ENCODE measurements around the gene NLRC5. TPM values are rescaled to one million over a fixed set of nuclear protein-coding genes. Genes with fewer than 3 reads are reported as not detected.
"Not testable (repeated sequence)": the region's sequence is repeated elsewhere in the genome, so short reads cannot be mapped to it uniquely, and the experiment has no call there.

The NLRC5 gene
- total RNA-seq, 1 donor from 2014 or later, result 29.9 TPM

DNA sequence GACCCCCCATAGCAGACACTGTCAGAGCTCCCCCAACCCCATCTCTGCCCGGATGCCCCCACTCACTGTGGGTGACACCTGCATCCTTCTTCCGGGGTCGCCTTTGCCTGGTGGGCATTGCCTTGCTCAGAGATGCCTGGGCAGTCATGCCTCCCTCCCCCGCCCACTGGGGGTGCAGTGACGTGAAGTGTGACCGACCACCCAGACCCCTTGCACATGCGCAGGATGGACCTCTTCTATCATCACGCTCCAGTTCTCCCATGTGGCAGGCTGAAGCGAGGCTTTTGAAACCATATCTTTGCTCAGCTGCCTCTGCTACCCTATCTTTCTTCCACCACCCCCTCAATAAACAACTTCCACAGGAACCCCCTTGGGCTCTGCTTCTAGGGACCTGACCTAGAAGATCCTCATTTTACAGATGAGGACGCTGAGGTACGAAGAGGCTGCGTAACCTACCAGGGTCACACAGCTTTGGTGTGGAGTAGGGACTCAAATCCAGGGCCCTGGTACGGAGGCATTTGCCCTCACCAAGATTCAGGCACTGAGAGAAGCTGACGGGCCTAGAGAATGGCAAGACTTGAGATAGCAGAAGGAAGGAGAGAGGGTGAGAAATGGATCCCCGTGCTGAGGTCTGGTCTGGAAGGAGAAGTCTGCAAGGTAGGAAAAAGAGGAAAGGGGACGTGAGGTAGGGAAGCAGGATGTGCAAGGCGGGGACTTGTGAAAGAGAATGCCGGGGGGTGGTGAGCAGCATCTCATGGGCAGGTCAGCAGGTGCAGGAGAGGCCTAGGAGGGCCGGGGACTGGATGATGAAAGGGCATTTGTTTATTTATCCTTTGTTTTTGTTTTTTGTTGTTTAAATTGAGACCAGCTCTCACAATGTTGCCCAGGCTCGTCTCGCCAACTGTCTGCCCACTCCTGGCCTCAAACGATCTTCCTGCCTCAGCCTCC lies 14.4 kb downstream of the NLRC5 start:
- H3K4me1 ChIP-seq (ENCODE audit: insufficient read depth, low read length), result peaks cover 19% of the 10 kb centered on the region
- no peaks in the 10 kb centered on the region for H3K36me3 ChIP-seq (ENCODE audit: insufficient read depth, low read length)
- TF ChIP-seq EZH2 (IDR thresholded peaks at IDR 0.05; ENCODE audit: insufficient read depth, low read length), result no peak
- TF ChIP-seq, protein P1, sequence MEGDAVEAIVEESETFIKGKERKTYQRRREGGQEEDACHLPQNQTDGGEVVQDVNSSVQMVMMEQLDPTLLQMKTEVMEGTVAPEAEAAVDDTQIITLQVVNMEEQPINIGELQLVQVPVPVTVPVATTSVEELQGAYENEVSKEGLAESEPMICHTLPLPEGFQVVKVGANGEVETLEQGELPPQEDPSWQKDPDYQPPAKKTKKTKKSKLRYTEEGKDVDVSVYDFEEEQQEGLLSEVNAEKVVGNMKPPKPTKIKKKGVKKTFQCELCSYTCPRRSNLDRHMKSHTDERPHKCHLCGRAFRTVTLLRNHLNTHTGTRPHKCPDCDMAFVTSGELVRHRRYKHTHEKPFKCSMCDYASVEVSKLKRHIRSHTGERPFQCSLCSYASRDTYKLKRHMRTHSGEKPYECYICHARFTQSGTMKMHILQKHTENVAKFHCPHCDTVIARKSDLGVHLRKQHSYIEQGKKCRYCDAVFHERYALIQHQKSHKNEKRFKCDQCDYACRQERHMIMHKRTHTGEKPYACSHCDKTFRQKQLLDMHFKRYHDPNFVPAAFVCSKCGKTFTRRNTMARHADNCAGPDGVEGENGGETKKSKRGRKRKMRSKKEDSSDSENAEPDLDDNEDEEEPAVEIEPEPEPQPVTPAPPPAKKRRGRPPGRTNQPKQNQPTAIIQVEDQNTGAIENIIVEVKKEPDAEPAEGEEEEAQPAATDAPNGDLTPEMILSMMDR (IDR thresholded peaks at IDR 0.05; ENCODE audit: insufficient read depth, low read depth, low read length), result no peak
- H3K27ac ChIP-seq (ENCODE audit: low read depth, low read length), result no peak overlapping the region
- H3K9me3 ChIP-seq (ENCODE audit: insufficient read depth, low read depth, low read length), result no peaks in the 10 kb centered on the region
- H4K20me1 ChIP-seq (ENCODE audit: insufficient read depth, low read length), result no peaks in the 10 kb centered on the region
- Mint-ChIP-seq H3K4me1 (ENCODE audit: low read depth, unreplicated experiment) (peaks cover 8% of the 10 kb centered on the region), H3K36me3 (ENCODE audit: low read depth, unreplicated experiment) (peaks cover 7% of the 10 kb centered on the region), H3K27ac (ENCODE audit: unreplicated experiment) (no peak overlapping the region), H3K27me3 (ENCODE audit: low read depth, unreplicated experiment) (no peaks in the 10 kb centered on the region), H3K9me3 (ENCODE audit: unreplicated experiment) (no peaks in the 10 kb centered on the region), H3K4me3 (ENCODE audit: unreplicated experiment) (no peak overlapping the region)
- no peak overlapping the region for H3K4me3 ChIP-seq (ENCODE audit: insufficient read depth, low read depth, low read length)
- H3K9ac ChIP-seq (ENCODE audit: low read length), result no peak overlapping the region
- no peak overlapping the region for H2AFZ ChIP-seq (ENCODE audit: low read depth, low read length)
- FAIRE-seq (no peak), DNase-seq (ENCODE audit: low read depth) (no peak)
- H3K27me3 ChIP-seq (ENCODE audit: insufficient read depth, low read length), result no peaks in the 10 kb centered on the region
- H3K4me2 ChIP-seq (ENCODE audit: low read length), result no peak overlapping the region
- peaks cover 15% of the 10 kb centered on the region for H3K79me2 ChIP-seq (ENCODE audit: insufficient read depth, low read length)

DNA sequence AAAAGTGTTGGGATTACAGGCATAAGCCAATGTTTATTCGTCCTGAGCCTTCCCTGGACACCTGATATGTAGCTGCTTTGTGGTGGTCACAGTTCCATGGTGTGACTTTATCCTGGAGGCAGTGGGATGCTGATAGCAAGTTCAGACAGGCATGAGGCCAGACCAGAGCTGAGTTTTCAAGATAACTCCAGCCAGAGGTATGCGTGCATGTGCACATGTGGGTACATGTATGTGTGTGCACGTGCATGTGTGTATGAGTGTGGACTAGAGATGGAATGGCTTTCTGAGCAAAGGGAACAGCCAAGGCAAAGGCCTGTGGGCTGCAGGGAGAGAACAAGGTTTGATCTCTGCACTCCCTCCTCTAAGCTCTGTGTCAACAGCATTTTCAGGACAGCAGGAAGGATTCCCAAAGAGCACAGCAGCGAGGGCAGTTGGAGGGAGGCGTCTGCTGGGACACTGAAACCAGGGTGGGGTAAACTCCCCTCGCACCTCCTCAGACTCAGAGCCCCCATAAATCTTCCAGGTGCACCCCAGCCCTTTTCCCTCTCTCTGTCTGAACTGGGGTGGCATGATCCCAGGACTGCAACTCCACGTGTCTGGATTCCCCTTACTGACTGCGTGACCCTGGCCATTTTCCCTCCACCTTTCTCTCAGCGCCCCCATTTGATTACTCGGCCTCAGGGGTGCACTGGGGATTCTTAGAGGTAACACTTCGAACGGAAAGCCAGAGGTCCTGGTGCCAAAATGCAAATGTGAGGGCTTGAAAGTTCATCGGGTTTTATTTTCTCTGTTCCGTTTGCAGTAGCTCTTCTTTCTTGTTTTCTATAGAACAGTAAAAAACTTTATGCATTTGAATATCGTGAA lies 15.3 kb downstream of the NLRC5 start:
- Histone ChIP-seq H3K27me3 (ENCODE audit: insufficient read depth, low read length) (no peaks in the 10 kb centered on the region), H3K9ac (ENCODE audit: low read length) (no peak overlapping the region), H4K20me1 (ENCODE audit: insufficient read depth, low read length) (no peaks in the 10 kb centered on the region), H3K27ac (ENCODE audit: low read depth, low read length) (no peak overlapping the region), H2AFZ (ENCODE audit: low read depth, low read length) (no peak overlapping the region), H3K4me3 (ENCODE audit: insufficient read depth, low read depth, low read length) (no peak overlapping the region), H3K79me2 (ENCODE audit: insufficient read depth, low read length) (peaks cover 12% of the 10 kb centered on the region), H3K36me3 (ENCODE audit: insufficient read depth, low read length) (no peaks in the 10 kb centered on the region), H3K9me3 (ENCODE audit: insufficient read depth, low read depth, low read length) (no peaks in the 10 kb centered on the region), H3K4me1 (ENCODE audit: insufficient read depth, low read length) (peaks cover 15% of the 10 kb centered on the region), H3K4me2 (ENCODE audit: low read length) (no peak overlapping the region)
- peak overlapping the region; percentile 1 for H3K27ac Mint-ChIP-seq (ENCODE audit: unreplicated experiment)
- peaks cover 7% of the 10 kb centered on the region for H3K36me3 Mint-ChIP-seq (ENCODE audit: low read depth, unreplicated experiment)
- FAIRE-seq (no peak), DNase-seq (ENCODE audit: low read depth) (no peak)
- H3K4me1 Mint-ChIP-seq (ENCODE audit: low read depth, unreplicated experiment), result peaks cover 8% of the 10 kb centered on the region
- H3K27me3 Mint-ChIP-seq (ENCODE audit: low read depth, unreplicated experiment), result no peaks in the 10 kb centered on the region
- no peak for TF ChIP-seq EZH2 (IDR thresholded peaks at IDR 0.05; ENCODE audit: insufficient read depth, low read length)
- TF ChIP-seq, protein P1 (IDR thresholded peaks at IDR 0.05; ENCODE audit: insufficient read depth, low read depth, low read length), result no peak
- H3K4me3 Mint-ChIP-seq (ENCODE audit: unreplicated experiment), result no peak overlapping the region
- no peaks in the 10 kb centered on the region for H3K9me3 Mint-ChIP-seq (ENCODE audit: unreplicated experiment)

DNA sequence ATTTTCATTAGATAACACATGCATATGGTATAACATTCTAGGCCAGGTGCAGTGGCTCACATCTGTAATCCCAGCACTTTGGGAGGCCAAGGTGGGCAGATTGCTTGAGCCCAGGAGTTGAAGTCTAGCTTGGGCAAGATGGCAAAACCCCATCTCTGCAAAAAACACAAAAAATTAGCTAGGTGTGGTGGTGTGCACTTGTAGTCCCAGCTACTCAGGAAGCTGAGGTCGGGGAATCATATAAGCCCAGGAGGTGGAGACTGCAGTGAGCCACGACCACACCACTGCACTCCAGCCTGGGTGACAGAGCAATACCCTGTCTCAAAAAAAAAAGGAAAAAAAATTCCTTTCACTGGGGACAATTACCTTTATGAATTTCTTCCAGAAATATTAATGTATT lies 16.2 kb downstream of the NLRC5 start:
- not testable (repeated sequence) for H3K4me3 Mint-ChIP-seq (ENCODE audit: unreplicated experiment); H3K27ac Mint-ChIP-seq (ENCODE audit: unreplicated experiment); DNase-seq (ENCODE audit: low read depth); H3K4me1 Mint-ChIP-seq (ENCODE audit: low read depth, unreplicated experiment); H3K27me3 Mint-ChIP-seq (ENCODE audit: low read depth, unreplicated experiment); H4K20me1 ChIP-seq (ENCODE audit: insufficient read depth, low read length); H3K9ac ChIP-seq (ENCODE audit: low read length); H3K4me2 ChIP-seq (ENCODE audit: low read length); H3K36me3 ChIP-seq (ENCODE audit: insufficient read depth, low read length); H3K9me3 ChIP-seq (ENCODE audit: insufficient read depth, low read depth, low read length); H3K4me1 ChIP-seq (ENCODE audit: insufficient read depth, low read length); H3K36me3 Mint-ChIP-seq (ENCODE audit: low read depth, unreplicated experiment); H3K9me3 Mint-ChIP-seq (ENCODE audit: unreplicated experiment); H2AFZ ChIP-seq (ENCODE audit: low read depth, low read length); H3K4me3 ChIP-seq (ENCODE audit: insufficient read depth, low read depth, low read length); H3K79me2 ChIP-seq (ENCODE audit: insufficient read depth, low read length); H3K27ac ChIP-seq (ENCODE audit: low read depth, low read length); H3K27me3 ChIP-seq (ENCODE audit: insufficient read depth, low read length); FAIRE-seq
